ENCODE measurements around the gene OTUD5. TPM values are rescaled to one million over a fixed set of nuclear protein-coding genes. Genes with fewer than 3 reads are reported as not detected.

The OTUD5 gene
- total and polyA plus RNA-seq, 8 donors = 38.1 to 60.4 (median 58.2) TPM

- intact Hi-C loops (cut with DNase I) = no loop called here
- Histone ChIP-seq H3K27me3 (no peaks in the 10 kb centered on the region), H3K4me1 (peaks cover 4 to 67% of the 10 kb centered on the region in 2 donors), H3K9me3 (no peaks in the 10 kb centered on the region), H3K27ac (peak overlapping the region in 1 of 2 donors; percentile 93), H3K4me3 (no peak overlapping the region), H3K36me3 (peaks cover 0 to 11% of the 10 kb centered on the region in 2 donors)
- no peak for TF ChIP-seq CTCF (IDR thresholded peaks at IDR 0.05)
- ATAC-seq (no peak), DNase-seq (no peak)
These were observed 18.5 kb downstream of the OTUD5 start for GRCh38 chrX:48938721-48939425.

GRCh38 chrX:48937054-48937907 lies 20.1 kb downstream of the OTUD5 start:
- H3K9me3 ChIP-seq = no peaks in the 10 kb centered on the region
- TF ChIP-seq CTCF (IDR thresholded peaks at IDR 0.05) = no peak
- peaks cover 4 to 67% of the 10 kb centered on the region in 2 donors for H3K4me1 ChIP-seq
- H3K27me3 ChIP-seq = no peaks in the 10 kb centered on the region
- intact Hi-C loops (cut with DNase I) = no loop called here
- no peak overlapping the region for H3K4me3 ChIP-seq
- peaks cover 0 to 19% of the 10 kb centered on the region in 2 donors for H3K36me3 ChIP-seq
- peak overlapping the region; percentile 61 to 93 for H3K27ac ChIP-seq
- DNase-seq = peak in 3 of 4 donors; percentile 41 to 86 (median 81)
- ATAC-seq = peak; percentile 82

GRCh38 chrX:48936429-48937053 lies 20.9 kb downstream of the OTUD5 start:
- H3K27ac ChIP-seq = peak overlapping the region in 1 of 2 donors; percentile 93
- no peak overlapping the region for H3K4me3 ChIP-seq
- intact Hi-C loops (cut with DNase I) = no loop called here
- peaks cover 0 to 19% of the 10 kb centered on the region in 2 donors for H3K36me3 ChIP-seq
- no peaks in the 10 kb centered on the region for H3K9me3 ChIP-seq
- TF ChIP-seq CTCF (IDR thresholded peaks at IDR 0.05) = no peak
- no peak for ATAC-seq
- DNase-seq = no peak
- peaks cover 4 to 65% of the 10 kb centered on the region in 2 donors for H3K4me1 ChIP-seq
- H3K27me3 ChIP-seq = no peaks in the 10 kb centered on the region

GRCh38 chrX:48935301-48935670 lies 22.1 kb downstream of the OTUD5 start:
- ATAC-seq = no peak

More at GRCh38 chrX:48935301-48935670, 22.1 kb downstream of the OTUD5 start:
- Histone ChIP-seq H3K4me1 (peaks cover 4 to 55% of the 10 kb centered on the region in 2 donors), H3K4me3 (no peak overlapping the region), H3K9me3 (no peaks in the 10 kb centered on the region), H3K27me3 (no peaks in the 10 kb centered on the region), H3K36me3 (peaks cover 0 to 22% of the 10 kb centered on the region in 2 donors), H3K27ac (peak overlapping the region in 1 of 2 donors; percentile 64)
- DNase-seq = no peak
- intact Hi-C loops (cut with DNase I) = no loop called here
- TF ChIP-seq CTCF (IDR thresholded peaks at IDR 0.05) = no peak
